GM19328 (cell line): ENCODE data around the gene PIP5K1A.
"Not testable (repeated sequence)": the region's sequence is repeated elsewhere in the genome, so short reads cannot be mapped to it uniquely, and the experiment has no call there.

Source experiments
- ATAC-seq: cut with Tn5 transposase; IDR thresholded peaks from one replicate; pipeline ENCODE4 v1.9.1; 2021; ENCODE audit warnings: mild to moderate bottlenecking, moderate library complexity; ENCODE audit not compliant: unreplicated experiment

The PIP5K1A gene

DNA sequence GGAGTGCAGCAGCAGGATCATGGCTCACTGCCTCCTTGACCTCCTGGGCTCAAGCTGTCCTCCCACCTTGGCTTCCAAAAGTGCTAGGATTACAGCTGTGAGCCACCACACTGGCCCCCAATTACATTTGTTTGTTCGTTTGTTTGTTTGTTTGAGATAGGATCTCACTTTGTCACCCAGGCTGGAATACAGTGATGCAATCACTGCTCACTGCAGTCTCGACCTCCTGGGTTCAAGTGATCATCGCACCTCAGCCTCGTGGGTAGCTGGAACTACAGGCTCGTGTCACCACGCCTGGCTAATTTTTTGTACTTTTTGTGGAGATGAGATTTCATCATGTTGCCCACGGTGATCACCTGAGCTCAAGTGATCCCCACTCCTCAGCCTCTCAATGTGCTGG is 6.3 kb upstream of the PIP5K1A start:
- no peak for ATAC-seq

DNA sequence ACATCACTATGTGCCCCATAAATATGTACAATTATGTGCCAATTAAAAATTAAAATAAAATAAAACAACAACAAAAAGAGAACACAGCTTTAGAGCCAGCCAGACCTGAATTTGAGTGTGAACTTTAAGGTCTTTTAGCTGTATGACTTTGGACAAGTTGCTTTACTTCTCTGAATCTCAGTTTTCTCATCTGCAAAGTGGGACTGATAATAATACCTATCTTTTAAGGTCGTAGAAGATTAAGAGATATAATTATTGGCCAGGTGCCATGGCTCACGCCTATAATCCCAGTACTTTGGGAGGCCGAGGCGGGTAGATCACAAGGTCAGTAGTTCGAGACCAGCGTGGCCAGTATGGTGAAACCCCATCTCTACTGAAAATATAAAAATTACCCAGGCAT is 5.0 kb upstream of the PIP5K1A start:
- no peak for ATAC-seq

DNA sequence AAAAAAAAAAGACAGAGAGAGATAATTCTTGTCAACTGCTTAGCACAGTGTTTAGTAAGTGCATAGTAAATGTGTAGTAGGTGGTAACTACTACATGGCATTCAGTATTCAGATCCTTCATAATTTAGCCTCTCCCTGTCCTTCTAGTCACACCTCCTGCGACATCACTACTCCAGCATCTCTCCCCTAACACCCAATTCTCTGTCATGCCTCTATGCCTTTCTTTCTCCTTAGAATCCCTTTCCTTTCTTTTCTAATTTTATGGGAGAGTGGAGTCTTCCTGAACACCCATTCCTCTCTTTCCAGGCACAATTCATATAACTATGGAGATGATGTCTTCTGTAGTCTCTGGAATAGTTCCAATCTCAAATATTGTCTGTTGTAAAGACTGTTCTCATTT is 4.5 kb upstream of the PIP5K1A start:
- ATAC-seq: no peak

DNA sequence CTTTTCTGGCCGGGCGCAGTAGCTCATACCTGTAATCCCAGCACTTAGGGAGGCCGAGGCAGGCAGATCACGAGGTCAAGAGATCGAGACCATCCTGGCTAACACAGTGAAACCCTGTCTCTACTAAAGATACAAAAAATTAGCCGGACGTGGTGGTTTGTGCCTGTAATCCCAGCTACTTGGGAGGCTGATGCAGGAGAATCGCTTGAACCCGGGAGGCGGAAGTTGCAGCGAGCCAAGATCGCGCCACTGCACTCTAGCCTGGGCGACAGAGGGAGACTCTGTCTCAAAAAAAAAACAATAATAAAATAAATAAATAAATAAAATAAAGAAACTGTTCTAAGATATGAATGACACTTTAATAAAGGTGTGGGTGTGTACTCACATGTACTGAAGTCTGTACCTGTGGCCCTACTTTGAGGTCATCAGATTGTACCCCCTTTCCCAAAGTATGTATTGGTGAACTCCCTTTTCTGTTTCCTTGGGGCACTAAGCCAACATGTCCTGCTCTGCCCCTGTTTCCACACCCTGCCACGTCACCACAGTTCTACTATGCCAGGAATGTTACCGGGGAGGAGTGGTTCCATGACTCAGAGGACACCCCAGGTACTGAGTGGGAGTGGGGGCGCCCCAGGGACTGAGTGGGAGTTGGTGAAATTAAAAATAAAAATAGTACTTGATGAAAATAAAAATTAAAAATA is 3.3 kb upstream of the PIP5K1A start:
- not testable (repeated sequence) for ATAC-seq

DNA sequence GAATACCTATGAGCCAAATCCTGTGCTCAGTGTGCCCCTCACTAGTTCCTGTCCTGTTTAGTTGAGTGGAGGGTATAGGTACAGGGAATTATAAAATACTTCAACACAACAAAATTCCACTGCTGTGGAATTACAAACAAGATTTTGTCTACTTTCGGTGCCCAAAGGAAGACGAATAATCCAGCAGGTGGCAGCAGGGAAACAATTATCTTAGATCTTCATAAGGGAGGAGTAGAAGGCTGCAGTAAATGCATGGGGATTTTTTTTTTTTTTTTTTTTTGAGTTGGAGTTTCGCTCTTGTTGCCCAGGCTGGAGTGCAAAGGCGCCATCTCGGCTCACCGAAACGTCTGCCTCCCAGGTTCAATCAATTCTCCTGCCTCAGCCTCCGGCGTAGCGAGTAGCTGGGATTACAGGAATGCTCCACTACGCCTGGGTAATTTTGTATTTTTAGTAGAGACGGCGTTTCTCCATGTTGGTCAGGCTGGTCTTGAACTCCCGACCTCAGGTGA is 2.0 kb upstream of the PIP5K1A start:
- no peak for ATAC-seq

DNA sequence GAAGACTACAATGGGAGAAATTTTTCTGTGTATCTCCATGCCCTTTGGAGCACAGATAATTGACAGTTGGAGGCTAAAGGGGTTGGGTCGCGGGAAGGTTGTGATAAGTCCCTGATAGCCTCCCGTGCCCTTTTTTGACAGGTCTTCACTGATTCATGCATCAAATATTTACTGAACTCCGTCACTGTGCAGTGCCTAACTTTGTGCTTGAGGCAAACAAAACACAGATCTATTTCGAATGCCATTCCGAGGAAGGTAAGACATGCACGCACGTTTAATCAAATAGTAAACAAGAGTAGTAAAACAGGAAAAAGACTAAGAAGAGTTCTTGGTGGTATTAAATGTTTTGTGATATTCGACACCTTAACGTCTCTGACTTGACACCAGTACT is 494 bp upstream of the PIP5K1A start:
- ATAC-seq: no peak

- ATAC-seq: no peak
Measured at GRCh38 chr1:151199873-151200581, 1.7 kb downstream of the PIP5K1A start.

GRCh38 chr1:151205381-151205965 is 7.1 kb downstream of the PIP5K1A start:
- not testable (repeated sequence) for ATAC-seq

GRCh38 chr1:151210830-151211229 is 12.5 kb downstream of the PIP5K1A start:
- no peak for ATAC-seq

DNA sequence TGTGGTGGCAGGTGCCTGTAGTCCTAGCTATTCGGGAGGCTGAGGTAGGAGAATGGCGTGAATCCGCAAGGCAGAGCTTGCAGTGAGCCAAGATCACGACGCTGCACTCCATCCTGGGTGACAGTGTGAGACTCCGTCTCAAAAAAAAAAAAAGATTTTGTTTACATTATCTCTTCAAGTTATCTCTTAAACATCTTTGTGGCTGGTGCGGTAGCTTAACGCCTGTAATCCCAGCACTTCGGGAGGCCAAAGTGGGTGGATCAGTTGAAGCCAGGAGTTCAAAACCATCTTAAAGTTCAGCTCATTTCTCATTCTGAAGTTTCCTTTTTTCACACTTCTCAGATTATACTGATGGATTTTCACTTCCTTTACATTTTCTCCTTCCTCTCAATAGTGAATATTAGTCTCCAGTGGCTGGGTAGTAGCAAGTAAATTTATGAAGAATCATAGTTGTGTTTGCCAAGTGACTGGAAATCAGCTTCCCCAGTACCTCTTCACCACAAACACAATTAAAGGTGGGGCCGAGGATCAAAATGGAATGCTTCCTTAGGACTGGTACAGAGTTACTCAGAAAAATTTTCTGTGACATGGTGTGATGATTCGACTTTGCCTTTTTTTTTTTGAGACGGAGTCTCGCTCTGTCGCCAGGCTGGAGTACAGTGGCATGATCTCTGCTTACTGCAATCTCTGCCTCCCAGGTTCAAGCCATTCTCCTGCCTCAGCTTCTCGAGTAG is 13.8 kb downstream of the PIP5K1A start:
- ATAC-seq: no peak

GRCh38 chr1:151213560-151213959 is 15.2 kb downstream of the PIP5K1A start:
- ATAC-seq: no peak

GRCh38 chr1:151221616-151222015 is 23.3 kb downstream of the PIP5K1A start:
- ATAC-seq: no peak

DNA sequence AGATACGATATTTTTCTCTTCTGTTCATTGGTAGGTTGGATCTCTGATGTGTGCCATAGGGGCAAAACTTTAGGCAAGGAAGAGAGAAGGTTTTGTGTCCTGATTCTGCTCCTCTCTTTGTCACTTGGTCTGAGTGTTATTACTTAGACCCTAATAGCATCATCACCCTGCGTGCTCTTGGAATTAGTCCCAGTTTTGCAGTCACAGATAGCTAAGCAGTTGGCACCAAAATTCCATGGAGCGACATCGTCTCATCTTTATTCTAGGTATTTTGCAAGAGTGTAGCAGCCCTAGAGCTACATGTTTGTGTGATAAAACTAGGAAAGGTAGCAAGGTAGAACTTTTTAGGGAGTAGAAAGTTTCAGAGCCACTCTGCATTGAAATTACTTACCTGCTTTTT is 23.8 kb downstream of the PIP5K1A start:
- no peak for ATAC-seq

GRCh38 chr1:151235235-151235634 is 36.9 kb downstream of the PIP5K1A start:
- ATAC-seq: no peak

DNA sequence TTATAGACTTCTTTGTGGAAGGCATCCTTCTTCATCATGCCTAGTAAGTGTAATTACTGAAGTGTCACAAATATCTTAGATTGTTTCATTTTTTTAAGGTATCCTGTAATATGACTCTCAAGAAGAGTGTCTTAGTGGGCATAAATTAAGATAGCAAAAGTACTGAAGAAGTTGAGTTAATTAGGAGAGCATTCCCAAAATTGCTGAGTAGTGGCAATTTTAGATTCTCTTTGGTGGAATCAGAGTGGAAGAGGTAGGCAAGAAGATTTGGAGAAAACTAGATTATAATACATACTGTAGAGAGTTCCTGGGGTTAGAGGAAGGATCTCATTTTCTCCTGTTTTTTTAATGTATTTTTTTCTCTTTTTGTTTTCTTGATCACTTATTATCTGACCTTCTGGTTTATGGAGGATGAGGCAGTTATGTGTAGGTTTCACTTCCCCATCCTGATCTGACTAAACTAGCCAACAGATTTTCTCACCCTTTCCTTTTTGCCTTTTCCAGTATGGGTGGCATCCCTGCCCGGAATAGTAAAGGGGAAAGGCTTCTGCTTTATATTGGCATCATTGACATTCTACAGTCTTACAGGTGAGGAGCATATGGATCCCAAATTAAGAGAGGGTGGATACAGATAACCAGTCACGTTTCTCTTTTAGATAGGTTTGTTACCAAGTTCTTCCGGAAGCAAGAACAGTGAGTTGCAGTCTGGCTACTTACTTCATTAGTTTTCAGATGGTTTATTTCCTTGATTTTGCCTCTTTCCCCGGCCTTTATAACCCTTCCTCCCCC is 39.5 kb downstream of the PIP5K1A start:
- no peak for ATAC-seq

DNA sequence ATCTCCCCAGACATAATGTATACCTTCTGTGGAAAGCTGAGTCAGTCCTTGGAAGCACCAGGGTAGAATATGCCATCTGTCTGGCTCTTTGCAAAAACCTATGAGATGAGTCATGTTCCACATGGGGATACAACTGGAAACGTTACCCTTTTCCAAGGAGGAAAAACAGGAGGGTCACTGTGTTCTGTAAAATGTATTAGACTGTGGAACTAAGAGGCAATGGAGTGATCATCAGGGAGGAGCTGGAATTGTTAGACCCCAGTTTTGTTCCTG is 40.1 kb downstream of the PIP5K1A start:
- ATAC-seq: no peak

DNA sequence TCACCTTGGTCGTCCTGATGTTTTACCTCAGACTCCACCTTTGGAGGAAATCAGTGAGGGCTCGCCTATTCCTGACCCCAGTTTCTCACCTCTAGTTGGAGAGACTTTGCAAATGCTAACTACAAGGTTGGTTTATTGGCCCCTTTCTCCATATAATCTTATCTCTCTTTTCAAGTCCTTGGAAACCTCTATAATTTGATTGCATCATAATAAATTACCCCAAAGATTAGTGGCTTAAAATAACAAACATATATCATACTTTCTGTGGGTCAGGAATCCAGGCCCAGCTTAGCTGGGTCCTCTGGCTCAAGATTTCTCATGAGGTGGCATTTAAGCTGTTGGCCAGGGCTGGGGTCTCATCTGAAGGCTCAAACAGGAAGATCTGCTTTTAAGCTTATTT is 44.1 kb downstream of the PIP5K1A start:
- ATAC-seq: no peak

- no peak for ATAC-seq
Measured at GRCh38 chr1:151243683-151244216, 45.4 kb downstream of the PIP5K1A start.

GRCh38 chr1:151246786-151247185 is 48.4 kb downstream of the PIP5K1A start:
- ATAC-seq: no peak

DNA sequence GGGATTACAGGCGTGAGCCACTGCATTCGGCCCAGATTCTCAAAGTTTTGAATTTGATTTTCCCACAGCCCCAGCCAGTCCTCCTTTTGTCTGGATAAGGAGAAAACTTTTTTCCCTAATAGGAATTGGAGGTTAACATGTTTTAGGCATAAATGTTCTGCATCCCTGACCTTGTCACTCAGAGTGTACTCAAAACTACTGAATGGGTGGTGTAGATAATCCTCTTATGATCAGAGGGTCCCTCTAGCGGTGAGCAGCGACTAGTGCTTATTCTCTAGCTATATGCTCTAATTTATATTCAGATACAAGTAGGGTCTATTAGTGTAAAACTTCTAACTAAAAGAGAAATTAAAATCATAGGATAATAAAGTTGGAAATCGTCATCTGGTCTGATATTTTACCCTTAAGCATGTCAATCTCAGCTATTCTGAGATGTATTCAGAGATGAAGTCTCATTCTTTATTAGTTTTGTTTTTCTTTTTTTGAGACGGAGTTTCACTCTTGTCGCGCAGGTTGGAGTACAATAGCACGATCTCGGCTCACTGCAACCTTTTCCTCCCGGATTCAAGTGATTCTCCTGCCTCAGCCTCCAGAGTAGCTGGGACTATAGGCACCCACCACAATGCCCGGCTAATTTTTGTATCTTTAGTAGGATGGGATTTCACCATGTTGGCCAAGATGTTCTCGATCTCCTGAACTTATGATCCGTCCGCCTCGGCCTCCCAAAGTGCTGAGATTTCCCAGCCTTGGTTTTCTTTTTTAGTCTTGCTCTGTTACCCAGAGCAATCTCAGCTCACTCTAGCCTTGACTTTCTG is 53.5 kb downstream of the PIP5K1A start:
- no peak for ATAC-seq
